Prostate gland (tissue), 2 donors: ENCODE measurements around the gene TMEM245. TPM values are rescaled to one million over a fixed set of nuclear protein-coding genes. Genes with fewer than 3 reads are reported as not detected.

Source experiments
- DNase-seq: peaks from one replicate; pipeline ENCODE4 v3.0.0-alpha.2; 2019; ENCODE audit warnings: low spot score
- H3K27ac ChIP-seq, 2 donors: fragments of 200-600 bp; sonication (generic); 2 replicates each; pipeline ENCODE4 v1.5.1; 2017 to 2019
- H3K27me3 ChIP-seq: fragments of 200-600 bp; sonication (generic); replicated peaks from 2 replicates; pipeline ENCODE4 v1.5.1; 2019; ENCODE audit not compliant: insufficient read depth
- H3K36me3 ChIP-seq, 2 donors: fragments of 200-600 bp; sonication (generic); 1 replicate in 1 of 2; 2 replicates in 1 of 2; pipeline versions ENCODE4 v1.5.1 to v1.8.1; 2017 to 2019
- H3K4me1 ChIP-seq: fragments of 200-600 bp; sonication (generic); replicated peaks from 2 replicates; pipeline ENCODE4 v1.5.1; 2019
- H3K4me3 ChIP-seq, 2 donors: fragments of 200-600 bp; sonication (generic); 2 replicates each; pipeline ENCODE4 v1.5.1; 2017 to 2019
- H3K9me3 ChIP-seq: fragments of 200-600 bp; sonication (generic); 2 replicates; pipeline ENCODE4 v1.5.1; 2017
- POLR2A ChIP-seq: fragments of 450-650 bp; IDR thresholded peaks from one replicate; pipeline ENCODE4 v1.6.1; 2016; ENCODE audit warnings: antibody characterized with exemption, mild to moderate bottlenecking
- POLR2AphosphoS5 ChIP-seq: sonication (generic); formaldehyde crosslinking; IDR thresholded peaks from one replicate; pipeline ENCODE4 v1.6.1; 2017; ENCODE audit warnings: antibody characterized with exemption
- WGBS: methylation state at CpG from one replicate; pipeline ENCODE4 v1.1.5; 2018; 5-methylcytosine and 5-hydroxymethylcytosine counted together
- intact Hi-C: fragments of 100-400 bp; cut with DNase I; formaldehyde crosslinking; loops from one replicate; pipeline ENCODE4 v1.14.2; 2022
- total RNA-seq, 2 donors: library from RNA; depleted of rRNA; stranded (reverse); fragments of >200 nt; gene quantifications; one replicate each; pipeline ENCODE4 v1.1.0, GENCODE V29; 2016
- TF ChIP-seq, protein P1 (sequence below), 4 experiments: fragments of 200-600 bp in 2 of 4; fragments of 450-650 bp in 2 of 4; sonication (generic) in 2 of 4; IDR thresholded peaks; 1 replicate in 3 of 4; 2 replicates in 1 of 4; pipeline ENCODE4 v1.5.1; 2016 to 2019; ENCODE audit warnings: antibody characterized with exemption in 4 of 4, mild to moderate bottlenecking in 2 of 4, moderate library complexity in 2 of 4

The TMEM245 gene
- total RNA-seq, 2 donors from 2014 or later = 57.7 to 82.1 TPM

DNA sequence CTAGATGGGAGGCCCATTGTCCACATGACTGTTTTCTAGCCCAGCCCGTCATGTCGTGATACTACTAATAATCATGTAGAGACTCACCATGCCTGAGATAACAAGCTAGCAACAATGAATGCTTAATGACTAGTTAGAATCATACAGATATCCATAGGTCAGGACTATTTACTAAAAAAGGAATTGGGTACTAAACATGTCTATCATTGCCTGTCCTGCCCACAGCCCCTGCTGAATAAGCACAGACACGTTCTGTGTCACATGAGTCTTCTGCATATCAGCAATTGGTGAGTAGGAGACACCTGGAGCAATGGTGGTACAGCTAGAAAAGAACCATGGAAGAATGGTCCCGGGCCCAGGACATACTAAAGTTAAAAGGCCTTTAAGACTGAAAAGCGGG lies 29.3 kb upstream of the TMEM245 start:
- Histone ChIP-seq H3K4me3 (no peak overlapping the region), H3K9me3 (no peaks in the 10 kb centered on the region), H3K27ac (no peak overlapping the region), H3K36me3 (no peaks in the 10 kb centered on the region), H3K27me3 (no peaks in the 10 kb centered on the region), H3K4me1 (no peaks in the 10 kb centered on the region)
- 81% methylated on average over 5 of the region's 5 CpGs for WGBS
- no peak for DNase-seq
- intact Hi-C loops = no loop called here
- TF ChIP-seq, protein P1, sequence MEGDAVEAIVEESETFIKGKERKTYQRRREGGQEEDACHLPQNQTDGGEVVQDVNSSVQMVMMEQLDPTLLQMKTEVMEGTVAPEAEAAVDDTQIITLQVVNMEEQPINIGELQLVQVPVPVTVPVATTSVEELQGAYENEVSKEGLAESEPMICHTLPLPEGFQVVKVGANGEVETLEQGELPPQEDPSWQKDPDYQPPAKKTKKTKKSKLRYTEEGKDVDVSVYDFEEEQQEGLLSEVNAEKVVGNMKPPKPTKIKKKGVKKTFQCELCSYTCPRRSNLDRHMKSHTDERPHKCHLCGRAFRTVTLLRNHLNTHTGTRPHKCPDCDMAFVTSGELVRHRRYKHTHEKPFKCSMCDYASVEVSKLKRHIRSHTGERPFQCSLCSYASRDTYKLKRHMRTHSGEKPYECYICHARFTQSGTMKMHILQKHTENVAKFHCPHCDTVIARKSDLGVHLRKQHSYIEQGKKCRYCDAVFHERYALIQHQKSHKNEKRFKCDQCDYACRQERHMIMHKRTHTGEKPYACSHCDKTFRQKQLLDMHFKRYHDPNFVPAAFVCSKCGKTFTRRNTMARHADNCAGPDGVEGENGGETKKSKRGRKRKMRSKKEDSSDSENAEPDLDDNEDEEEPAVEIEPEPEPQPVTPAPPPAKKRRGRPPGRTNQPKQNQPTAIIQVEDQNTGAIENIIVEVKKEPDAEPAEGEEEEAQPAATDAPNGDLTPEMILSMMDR (IDR thresholded peaks at IDR 0.05) = no peak
- TF ChIP-seq POLR2A (no peak), POLR2AphosphoS5 (no peak)

DNA sequence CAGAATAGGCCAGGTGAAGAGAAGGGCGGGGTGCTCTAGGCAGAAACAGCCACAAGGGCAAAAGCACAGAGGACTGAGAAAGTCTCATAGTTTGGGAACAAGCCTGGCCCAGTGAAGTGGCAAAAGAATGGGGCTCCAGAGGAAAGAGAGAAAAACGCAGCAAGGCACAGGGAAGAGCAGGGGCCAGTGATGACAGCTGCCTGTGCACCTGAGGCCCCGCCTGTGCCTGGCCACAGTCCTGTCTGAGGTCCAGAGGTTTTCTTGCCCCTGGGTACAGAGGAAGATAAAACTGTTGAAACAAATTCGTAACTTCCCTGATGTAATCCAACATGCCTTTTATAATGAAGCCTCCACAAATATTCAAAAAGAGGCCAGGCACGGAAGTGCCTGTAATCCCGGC lies 25.3 kb upstream of the TMEM245 start:
- intact Hi-C loops = no loop called here

DNA sequence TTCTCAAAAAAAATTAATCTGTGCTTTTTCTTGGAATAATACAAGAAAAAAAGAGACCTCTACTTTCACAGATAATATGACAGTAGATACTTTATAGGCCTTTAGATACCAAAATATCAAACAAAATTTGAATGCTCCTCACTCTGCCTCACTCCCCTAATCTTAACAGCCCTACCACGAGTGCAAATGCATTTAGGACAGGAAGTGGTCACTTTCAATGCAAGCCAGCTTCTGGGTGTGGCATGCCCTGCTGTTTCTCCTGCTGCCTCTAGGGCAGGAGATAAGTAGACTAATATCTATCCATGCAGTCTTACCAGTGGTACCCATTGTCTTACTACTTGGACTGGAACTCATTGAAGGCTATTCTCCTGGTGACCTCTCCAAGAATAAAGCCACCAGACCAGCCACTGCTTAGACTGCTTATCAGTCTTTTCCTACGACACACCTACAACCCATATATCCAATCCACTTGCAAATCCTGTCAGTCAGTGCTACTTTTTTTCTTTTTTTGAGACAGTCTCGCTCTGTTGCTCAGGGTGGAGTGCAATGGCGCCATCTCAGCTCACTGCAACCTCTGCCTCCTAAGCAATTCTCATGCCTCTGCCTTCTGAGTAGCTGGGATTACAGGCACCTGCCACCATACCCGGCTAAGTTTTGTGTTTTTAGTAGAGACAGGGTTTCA lies 24.3 kb upstream of the TMEM245 start:
- TF ChIP-seq, protein P1 (IDR thresholded peaks at IDR 0.05) = no peak
- TF ChIP-seq POLR2A (no peak), POLR2AphosphoS5 (no peak)
- intact Hi-C loops = no loop called here
- H3K4me1 ChIP-seq = no peaks in the 10 kb centered on the region
- no peaks in the 10 kb centered on the region for H3K36me3 ChIP-seq
- H3K27me3 ChIP-seq = no peaks in the 10 kb centered on the region
- 85% methylated on average over 5 of the region's 5 CpGs for WGBS
- no peak overlapping the region for H3K4me3 ChIP-seq
- H3K27ac ChIP-seq = no peak overlapping the region
- no peak for DNase-seq
- no peaks in the 10 kb centered on the region for H3K9me3 ChIP-seq

More for the DNA sequence above, 25.3 kb upstream of the TMEM245 start:
- H3K9me3 ChIP-seq = no peaks in the 10 kb centered on the region
- DNase-seq = no peak
- H3K4me3 ChIP-seq = no peak overlapping the region
- no peaks in the 10 kb centered on the region for H3K4me1 ChIP-seq
- 92% methylated on average over 6 of the region's 6 CpGs for WGBS
- TF ChIP-seq POLR2AphosphoS5 = no peak
- TF ChIP-seq, protein P1 (IDR thresholded peaks at IDR 0.05) = no peak
- no peak for TF ChIP-seq POLR2A
- no peaks in the 10 kb centered on the region for H3K36me3 ChIP-seq
- H3K27me3 ChIP-seq = no peaks in the 10 kb centered on the region
- H3K27ac ChIP-seq = no peak overlapping the region

DNA sequence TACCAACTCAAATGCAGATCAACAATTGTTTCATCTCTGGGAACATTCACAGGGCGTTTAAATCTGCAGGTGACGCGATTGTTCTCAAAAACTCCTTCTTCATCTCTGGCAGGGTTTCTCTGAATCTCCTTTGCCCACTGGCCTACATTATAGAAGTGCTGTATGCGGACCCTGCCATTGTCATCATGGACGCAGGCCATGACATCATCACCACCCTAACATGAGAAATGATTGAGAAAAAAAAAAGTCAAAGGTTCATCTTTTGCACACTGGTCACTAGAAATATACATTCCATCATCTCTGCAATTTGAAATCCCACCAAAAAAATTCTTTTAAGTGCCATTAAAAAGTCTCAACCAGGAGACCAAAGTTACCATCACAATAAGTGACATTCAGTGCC lies 21.6 kb upstream of the TMEM245 start:
- Histone ChIP-seq H3K27ac (no peak overlapping the region), H3K4me1 (no peaks in the 10 kb centered on the region), H3K36me3 (no peaks in the 10 kb centered on the region), H3K9me3 (no peaks in the 10 kb centered on the region), H3K27me3 (no peaks in the 10 kb centered on the region), H3K4me3 (no peak overlapping the region)
- intact Hi-C loops = no loop called here
- WGBS = 95% methylated on average over 5 of the region's 5 CpGs
- TF ChIP-seq POLR2AphosphoS5 (no peak), POLR2A (no peak)
- TF ChIP-seq, protein P1 (IDR thresholded peaks at IDR 0.05) = no peak
- no peak for DNase-seq

DNA sequence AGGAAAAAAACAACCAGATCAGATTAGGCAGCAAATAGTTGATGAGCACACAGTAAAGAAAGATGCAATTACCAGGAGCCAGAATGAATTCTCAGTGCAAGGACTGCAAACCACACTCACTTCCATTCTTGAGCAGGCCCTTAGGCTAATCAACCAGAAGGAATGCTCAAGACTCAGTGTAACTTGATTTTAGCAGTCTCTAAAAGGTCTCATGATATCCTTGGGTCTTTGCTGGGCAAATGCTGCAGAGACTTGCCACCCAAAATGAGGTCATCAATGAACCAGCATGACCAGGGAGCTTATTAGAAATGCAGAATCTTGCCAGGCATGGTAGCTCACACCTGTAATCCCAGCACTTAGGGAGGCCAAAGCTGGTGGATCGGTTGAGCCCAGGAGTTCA lies 20.1 kb upstream of the TMEM245 start:
- no peaks in the 10 kb centered on the region for H3K27me3 ChIP-seq
- DNase-seq = no peak
- TF ChIP-seq, protein P1 (IDR thresholded peaks at IDR 0.05) = no peak
- TF ChIP-seq POLR2AphosphoS5 = no peak
- TF ChIP-seq POLR2A = no peak
- 100% methylated on average over 1 of the region's 1 CpG for WGBS
- H3K9me3 ChIP-seq = no peaks in the 10 kb centered on the region
- H3K36me3 ChIP-seq = no peaks in the 10 kb centered on the region
- no peaks in the 10 kb centered on the region for H3K4me1 ChIP-seq
- no peak overlapping the region for H3K4me3 ChIP-seq
- intact Hi-C loops = no loop called here
- H3K27ac ChIP-seq = no peak overlapping the region
